IMR-90 (cell line): ENCODE results near the gene PTPN11. TPM values are rescaled to one million over a fixed set of nuclear protein-coding genes. Genes with fewer than 3 reads are reported as not detected.

ENCODE experiments used
- ATAC-seq: fragments of 200-7000 bp; cut with Tn5 transposase; 2 replicates; pipeline ENCODE4 v1.9.1; 2020; ENCODE audit warnings: low read depth, mild to moderate bottlenecking, moderate library complexity
- BruUV-seq: library from RNA; stranded (reverse); fragments of 400-500 nt; replicated peaks from 2 replicates; lab custom pipeline; 2021; lab: Mats Ljungman, UMichigan
- CTCF ChIA-PET: fragments of 300-600 bp; formaldehyde crosslinking; extraction: SDS; loops from one replicate; lab custom pipeline; 2021; ENCODE audit warnings: antibody characterized with exemption; lab: Yijun Ruan, JAX
- POLR2A ChIA-PET: fragments of 300-600 bp; sonication (Branson Sonifier 250); formaldehyde crosslinking; loops from one replicate; lab custom pipeline; 2022; ENCODE audit warnings: antibody characterized with exemption; ENCODE audit not compliant: unreplicated experiment; lab: Charles Lee
- DNase-seq: peaks from one replicate; pipeline ENCODE4 v3.0.0; 2013
- H2AFZ ChIP-seq: replicated peaks from 2 replicates; pipeline ENCODE3; 2013; ENCODE audit warnings: low read length, mild to moderate bottlenecking; ENCODE audit not compliant: poor library complexity
- H2AK5ac ChIP-seq: 2 replicates; pipeline ENCODE4 v1.6.1; 2013; ENCODE audit warnings: low read depth, low read length, inconsistent platforms
- H2AK9ac ChIP-seq: replicated peaks from 2 replicates; pipeline ENCODE3; 2013; ENCODE audit warnings: mild to moderate bottlenecking, low read depth, low read length, moderate library complexity; ENCODE audit not compliant: poor library complexity
- H2BK120ac ChIP-seq: 2 replicates; pipeline ENCODE4 v1.6.1; 2013; ENCODE audit warnings: low read depth, low read length, inconsistent platforms
- H2BK15ac ChIP-seq: 3 replicates; pipeline ENCODE4 v1.6.1; 2013; ENCODE audit warnings: low read depth, low read length, inconsistent platforms
- H2BK20ac ChIP-seq: 2 replicates; pipeline ENCODE4 v1.6.1; 2013; ENCODE audit warnings: low read depth, mild to moderate bottlenecking, inconsistent platforms, low read length, moderate library complexity
- H2BK5ac ChIP-seq: 2 replicates; pipeline ENCODE4 v1.6.1; 2013; ENCODE audit warnings: mild to moderate bottlenecking, low read depth, low read length, inconsistent platforms; ENCODE audit not compliant: poor library complexity, severe bottlenecking
- H3K14ac ChIP-seq: replicated peaks from 2 replicates; pipeline ENCODE4 v1.6.1; 2013; ENCODE audit warnings: low read depth, low read length, inconsistent platforms
- H3K18ac ChIP-seq: 2 replicates; pipeline ENCODE4 v1.6.1; 2013; ENCODE audit warnings: low read depth, low read length, control low read depth
- H3K23ac ChIP-seq: 2 replicates; pipeline ENCODE4 v1.6.1; 2013; ENCODE audit warnings: low read depth, low read length, inconsistent platforms
- H3K27ac ChIP-seq: 2 replicates; pipeline ENCODE4 v1.5.1; 2013; ENCODE audit warnings: mild to moderate bottlenecking, control low read depth, low read length; ENCODE audit not compliant: insufficient read depth
- H3K27me3 ChIP-seq: 2 replicates; pipeline ENCODE4 v1.6.1; 2013; ENCODE audit warnings: low read length; ENCODE audit not compliant: control insufficient read depth, insufficient read depth
- H3K36me3 ChIP-seq: 2 replicates; pipeline ENCODE4 v1.6.1; 2013; ENCODE audit warnings: low read length, mixed read lengths; ENCODE audit not compliant: control insufficient read depth, insufficient read depth
- H3K4ac ChIP-seq: 2 replicates; pipeline ENCODE4 v1.6.1; 2013; ENCODE audit warnings: low read depth, low read length, inconsistent platforms
- H3K4me1 ChIP-seq: 2 replicates; pipeline ENCODE4 v1.6.1; 2013; ENCODE audit warnings: low read length, mixed read lengths; ENCODE audit not compliant: control insufficient read depth, insufficient read depth
- H3K4me2 ChIP-seq: 2 replicates; pipeline ENCODE4 v1.6.1; 2013; ENCODE audit warnings: low read depth, mild to moderate bottlenecking, control low read depth, low read length, moderate library complexity
- H3K4me3 ChIP-seq: 2 replicates; pipeline ENCODE4 v1.5.1; 2013; ENCODE audit warnings: low read depth, mild to moderate bottlenecking, control low read depth, low read length, moderate library complexity; ENCODE audit not compliant: insufficient read depth
- H3K56ac ChIP-seq: 2 replicates; pipeline ENCODE4 v1.6.1; 2013; ENCODE audit warnings: low read length, inconsistent platforms; ENCODE audit not compliant: insufficient read depth; ENCODE audit errors: extremely low read depth
- H3K79me1 ChIP-seq, 2 experiments: 2 replicates each; pipeline ENCODE4 v1.6.1; 2013; ENCODE audit warnings: low read length in 2 of 2, inconsistent platforms in 1 of 2, low read depth in 1 of 2
- H3K9ac ChIP-seq: 2 replicates; pipeline ENCODE4 v1.6.1; 2013; ENCODE audit warnings: low read depth, low read length, control low read depth
- H3K9me1 ChIP-seq: 2 replicates; pipeline ENCODE4 v1.6.1; 2013; ENCODE audit warnings: low read length, inconsistent platforms; ENCODE audit not compliant: insufficient read depth
- H3K9me3 ChIP-seq: 2 replicates; pipeline ENCODE4 v1.6.1; 2013; ENCODE audit warnings: low read length; ENCODE audit not compliant: control insufficient read depth, insufficient read depth
- H4K20me1 ChIP-seq: 2 replicates; pipeline ENCODE4 v1.6.1; 2013; ENCODE audit warnings: low read length, inconsistent platforms; ENCODE audit not compliant: insufficient read depth
- H4K5ac ChIP-seq: 2 replicates; pipeline ENCODE4 v1.6.1; 2013; ENCODE audit warnings: mild to moderate bottlenecking, low read depth, low read length, control low read depth
- H4K8ac ChIP-seq, 2 experiments: 2 replicates each; pipeline ENCODE4 v1.6.1; 2013; ENCODE audit warnings: low read depth in 2 of 2, low read length in 2 of 2, control low read depth in 1 of 2, inconsistent platforms in 1 of 2
- H4K91ac ChIP-seq: 2 replicates; pipeline ENCODE4 v1.6.1; 2013; ENCODE audit warnings: low read depth, low read length, inconsistent platforms; ENCODE audit not compliant: insufficient read depth
- BHLHE40 ChIP-seq: fragments of 150-350 bp; IDR thresholded peaks from 2 replicates; pipeline ENCODE4 v1.6.1; 2016; ENCODE audit warnings: mild to moderate bottlenecking, low read depth, low read length
- CEBPB ChIP-seq: IDR thresholded peaks from 2 replicates; pipeline ENCODE4 v1.6.1; 2012; ENCODE audit warnings: low read depth, low read length, improper control_type of control experiment
- CHD1 ChIP-seq: IDR thresholded peaks from 2 replicates; pipeline ENCODE4 v1.6.1; 2012; ENCODE audit warnings: low read depth, low read length, improper control_type of control experiment
- CTCF ChIP-seq: conservative IDR thresholded peaks from 2 replicates; pipeline ENCODE4 v1.5.1; 2012; ENCODE audit warnings: mild to moderate bottlenecking, low read depth, low read length, improper control_type of control experiment
- FOS ChIP-seq: fragments of 150-350 bp; IDR thresholded peaks from 2 replicates; pipeline ENCODE4 v1.6.1; 2016; ENCODE audit warnings: low read depth, low read length
- MAFK ChIP-seq: IDR thresholded peaks from 2 replicates; pipeline ENCODE4 v1.6.1; 2012; ENCODE audit warnings: low read depth, low read length, improper control_type of control experiment
- MAZ ChIP-seq: IDR thresholded peaks from 2 replicates; pipeline ENCODE4 v1.6.1; 2012; ENCODE audit warnings: low read depth, mild to moderate bottlenecking, low read length, improper control_type of control experiment, moderate library complexity, borderline replicate concordance
- MXI1 ChIP-seq: IDR thresholded peaks from 2 replicates; pipeline ENCODE4 v1.6.1; 2012; ENCODE audit warnings: low read depth, mild to moderate bottlenecking, low read length, moderate library complexity, borderline replicate concordance
- NFE2L2 ChIP-seq: fragments of 150-350 bp; IDR thresholded peaks from 2 replicates; pipeline ENCODE4 v1.6.1; 2016; ENCODE audit warnings: low read depth, mild to moderate bottlenecking, low read length
- POLR2A ChIP-seq: IDR thresholded peaks from 2 replicates; pipeline ENCODE4 v1.6.1; 2012; ENCODE audit warnings: mild to moderate bottlenecking, low read depth, low read length
- RAD21 ChIP-seq: IDR thresholded peaks from 2 replicates; pipeline ENCODE4 v1.6.1; 2012; ENCODE audit warnings: low read length, improper control_type of control experiment
- RCOR1 ChIP-seq: IDR thresholded peaks from 2 replicates; pipeline ENCODE4 v1.6.1; 2012; ENCODE audit warnings: mild to moderate bottlenecking, low read length, improper control_type of control experiment; ENCODE audit not compliant: insufficient replicate concordance
- RFX5 ChIP-seq: IDR thresholded peaks from 2 replicates; pipeline ENCODE4 v1.8.0; 2012; ENCODE audit warnings: low read depth, mild to moderate bottlenecking, low read length, moderate library complexity
- SMC3 ChIP-seq: fragments of 150-350 bp; IDR thresholded peaks from 2 replicates; pipeline ENCODE4 v1.6.1; 2016; ENCODE audit warnings: low read depth, mild to moderate bottlenecking, antibody characterized with exemption, low read length, moderate library complexity
- WGBS, 2 experiments: methylation state at CpG; one replicate each; pipeline versions ENCODE4 v1.1.5 to v1.1.7; 2013; ENCODE audit warnings: missing lambda C conversion rate in 2 of 2; ENCODE audit not compliant: insufficient read length in 1 of 2; ENCODE audit errors: extremely low coverage in 2 of 2; 5-methylcytosine and 5-hydroxymethylcytosine counted together
- dilution Hi-C: fragments of 300-500 bp; cut with HindIII; formaldehyde crosslinking; loops from one replicate; pipeline ENCODE4 v1.14.3; 2018; ENCODE audit warnings: low sequenced_read_pairs; ENCODE audit not compliant: unreplicated experiment
- in situ Hi-C: fragments of 300-500 bp; cut with MboI; formaldehyde crosslinking; loops from 3 replicates; pipeline ENCODE4 v1.14.3; 2019; ENCODE audit warnings: low sequenced_read_pairs, inconsistent platforms, mixed read lengths
- intact Hi-C: fragments of 100-400 bp; cut with micrococcal nuclease; formaldehyde crosslinking; loops from 2 replicates; pipeline ENCODE4 v1.10.0; 2022
- polyA plus RNA-seq, 3 experiments: library from polyadenylated mRNA; depleted of rRNA; stranded (reverse); fragments of >200 nt; gene quantifications; 2 replicates each; pipeline ENCODE4 v1.2.3, GENCODE V29; 2012; ENCODE audit warnings: low replicate concordance in 1 of 3
- total RNA-seq: library from RNA; depleted of rRNA; stranded (reverse); fragments of >200 nt; gene quantifications from 2 replicates; pipeline ENCODE4 v1.2.3, GENCODE V29; 2012
- TF ChIP-seq, protein P1 (sequence below): fragments of 150-350 bp; IDR thresholded peaks from 2 replicates; pipeline ENCODE4 v1.6.1; 2016; ENCODE audit warnings: low read depth, mild to moderate bottlenecking, low read length, moderate library complexity, borderline replicate concordance
- TF ChIP-seq, protein P2 (sequence below): fragments of 150-350 bp; IDR thresholded peaks from 2 replicates; pipeline ENCODE4 v1.6.1; 2017; ENCODE audit warnings: mild to moderate bottlenecking, antibody characterized with exemption, low read length, low read depth

Gene PTPN11
- total and polyA plus RNA-seq, 2 of the 4 experiments (the other 2 are of a cell fraction), result 52.9 to 135 TPM

DNA sequence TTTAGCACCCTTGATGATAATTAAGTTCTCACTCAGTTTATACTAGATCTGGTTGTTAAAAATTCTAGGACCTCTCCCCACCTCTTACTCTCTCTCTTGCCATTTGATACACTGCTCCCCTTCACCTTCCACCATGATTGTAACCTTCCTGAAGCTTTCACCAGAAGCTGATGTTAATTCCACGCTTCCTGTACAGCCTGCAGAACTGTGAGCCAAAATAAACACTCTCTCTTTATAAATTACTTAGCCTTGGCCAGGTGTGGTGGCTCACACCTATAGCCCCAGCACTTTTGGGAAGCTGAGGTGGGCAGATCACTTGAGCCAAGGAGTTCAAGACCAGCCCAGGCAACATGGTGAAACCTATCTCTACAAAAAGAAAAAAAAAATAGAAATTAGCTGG, 25.4 kb upstream of the PTPN11 start:
- Histone ChIP-seq H3K27ac (no peak overlapping the region), H3K56ac (no peak overlapping the region), H3K18ac (no peak overlapping the region), H2BK5ac (no peak overlapping the region), H2BK120ac (no peak overlapping the region), H2AK9ac (no peak overlapping the region), H3K36me3 (no peaks in the 10 kb centered on the region), H4K5ac (no peak overlapping the region), H3K4ac (no peak overlapping the region), H3K27me3 (no peaks in the 10 kb centered on the region), H2AFZ (no peak overlapping the region), H4K20me1 (no peaks in the 10 kb centered on the region), H2AK5ac (no peak overlapping the region), H3K79me1 (no peaks in the 10 kb centered on the region), H3K23ac (no peak overlapping the region), H2BK20ac (no peak overlapping the region), H3K4me1 (no peaks in the 10 kb centered on the region), H3K9me3 (peaks cover 2% of the 10 kb centered on the region; the same call in 1 of the 2 replicates), H2BK15ac (no peak overlapping the region), H3K4me3 (no peak overlapping the region), H3K14ac (no peak overlapping the region), H3K4me2 (no peak overlapping the region), H3K9ac (no peak overlapping the region), H3K9me1 (no peaks in the 10 kb centered on the region), H4K91ac (no peak overlapping the region), H4K8ac (no peak overlapping the region)
- intact Hi-C loops (no loop called here), in situ Hi-C loops (no loop called here), dilution Hi-C loops (no loop called here)
- DNase-seq, result no peak
- ChIA-PET CTCF (interaction anchor here (0.7 kb wide), 1 partner anchor 195 kb away, joined by 4 read pairs; no protein-coding TSS in a partner anchor), POLR2A (no interaction called here)
- no CpG with 5 or more reads among the region's 1 CpG for WGBS, 2 experiments
- TF ChIP-seq CTCF (no peak), MAZ (no peak), RCOR1 (no peak), NFE2L2 (no peak), MXI1 (no peak), FOS (no peak), SMC3 (no peak), BHLHE40 (no peak), CEBPB (no peak), POLR2A (no peak), MAFK (no peak), CHD1 (no peak), RFX5 (no peak), RAD21 (no peak)
- TF ChIP-seq, protein P1, sequence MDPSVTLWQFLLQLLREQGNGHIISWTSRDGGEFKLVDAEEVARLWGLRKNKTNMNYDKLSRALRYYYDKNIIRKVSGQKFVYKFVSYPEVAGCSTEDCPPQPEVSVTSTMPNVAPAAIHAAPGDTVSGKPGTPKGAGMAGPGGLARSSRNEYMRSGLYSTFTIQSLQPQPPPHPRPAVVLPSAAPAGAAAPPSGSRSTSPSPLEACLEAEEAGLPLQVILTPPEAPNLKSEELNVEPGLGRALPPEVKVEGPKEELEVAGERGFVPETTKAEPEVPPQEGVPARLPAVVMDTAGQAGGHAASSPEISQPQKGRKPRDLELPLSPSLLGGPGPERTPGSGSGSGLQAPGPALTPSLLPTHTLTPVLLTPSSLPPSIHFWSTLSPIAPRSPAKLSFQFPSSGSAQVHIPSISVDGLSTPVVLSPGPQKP, result no peak
- TF ChIP-seq, protein P2, sequence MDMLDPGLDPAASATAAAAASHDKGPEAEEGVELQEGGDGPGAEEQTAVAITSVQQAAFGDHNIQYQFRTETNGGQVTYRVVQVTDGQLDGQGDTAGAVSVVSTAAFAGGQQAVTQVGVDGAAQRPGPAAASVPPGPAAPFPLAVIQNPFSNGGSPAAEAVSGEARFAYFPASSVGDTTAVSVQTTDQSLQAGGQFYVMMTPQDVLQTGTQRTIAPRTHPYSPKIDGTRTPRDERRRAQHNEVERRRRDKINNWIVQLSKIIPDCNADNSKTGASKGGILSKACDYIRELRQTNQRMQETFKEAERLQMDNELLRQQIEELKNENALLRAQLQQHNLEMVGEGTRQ, result no peak
- BruUV-seq, result no TSS peak
- ATAC-seq, result no peak
